RWPE1 (cell line): ENCODE measurements around the gene CACNA2D2.

ENCODE experiments used
- CTCF ChIA-PET: fragments of 350-600 bp; sonication (Branson Sonifier 250); formaldehyde crosslinking; extraction: SDS; loops from one replicate; lab custom pipeline; 2021; lab: Yijun Ruan, JAX
- POLR2A ChIA-PET: fragments of 400-600 bp; formaldehyde crosslinking; extraction: SDS; loops from one replicate; lab custom pipeline; 2020; ENCODE audit warnings: antibody characterized with exemption; ENCODE audit not compliant: low non-redundant PET; lab: Yijun Ruan, JAX
- DNase-seq: peaks from one replicate; pipeline ENCODE4 v3.0.0; 2012; ENCODE audit warnings: low spot score
- H3K27ac ChIP-seq: fragments of 450-650 bp; 2 replicates; pipeline ENCODE4 v1.5.1; 2017
- CTCF ChIP-seq: fragments of 450-650 bp; conservative IDR thresholded peaks from 2 replicates; pipeline ENCODE4 v1.5.1; 2017; ENCODE audit warnings: low read depth, mild to moderate bottlenecking

CACNA2D2 gene

DNA sequence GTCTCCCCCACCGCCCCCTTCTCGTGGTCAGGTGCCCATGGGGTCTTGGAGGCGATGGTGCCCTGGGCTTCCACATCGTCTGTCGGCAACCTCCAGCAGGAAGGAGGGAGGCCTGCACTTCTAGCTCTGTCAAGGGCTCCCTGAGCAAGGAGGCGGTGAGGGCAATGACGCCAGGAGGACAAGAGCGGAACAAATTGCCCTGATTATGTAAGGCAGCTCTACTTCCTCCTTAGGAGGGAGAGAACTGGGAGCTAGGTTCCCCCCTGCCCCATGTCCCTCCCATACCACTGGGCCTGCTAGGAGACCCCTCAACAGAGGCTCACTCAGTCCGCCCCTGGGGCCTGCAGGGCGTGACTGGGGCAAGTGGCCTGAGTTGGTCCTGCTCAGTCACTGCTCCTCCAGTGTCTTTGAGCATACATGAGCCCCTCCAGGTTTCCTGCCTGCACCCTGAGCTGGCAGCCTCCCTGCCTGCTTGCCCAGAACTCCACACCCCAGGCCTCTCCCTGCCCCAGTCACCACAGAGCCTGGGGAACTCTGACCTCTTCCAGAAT lies 56.1 kb downstream of the CACNA2D2 start:
- H3K27ac ChIP-seq: no peak overlapping the region
- ChIA-PET CTCF (no interaction called here), POLR2A (no interaction called here)
- DNase-seq: no peak
- TF ChIP-seq CTCF: no peak

DNA sequence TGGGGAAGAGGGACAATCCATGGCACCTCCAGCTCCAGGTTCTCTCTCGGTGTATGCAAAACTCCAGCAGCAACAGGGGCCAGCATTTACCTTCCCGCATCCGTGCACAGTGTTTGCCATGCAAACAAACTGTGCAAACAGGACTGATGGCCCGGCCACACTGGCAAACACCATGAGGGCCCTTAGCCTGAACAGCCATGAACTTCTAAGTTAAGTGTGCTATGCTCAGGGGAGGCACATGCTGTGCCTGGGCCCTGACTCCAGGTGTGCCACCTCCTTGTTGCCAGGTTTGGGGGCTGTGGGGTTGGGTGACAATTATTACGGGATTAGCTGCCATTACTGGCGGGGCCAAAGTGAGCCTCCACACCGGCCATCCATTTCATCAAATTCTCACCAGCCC lies 57.5 kb downstream of the CACNA2D2 start:
- ChIA-PET CTCF (interaction anchor here (0.7 kb wide), 1 partner anchor 409 kb away, joined by 3 read pairs; no protein-coding TSS in a partner anchor), POLR2A (no interaction called here)
- TF ChIP-seq CTCF: no peak
- no peak for DNase-seq
- no peak overlapping the region for H3K27ac ChIP-seq

DNA sequence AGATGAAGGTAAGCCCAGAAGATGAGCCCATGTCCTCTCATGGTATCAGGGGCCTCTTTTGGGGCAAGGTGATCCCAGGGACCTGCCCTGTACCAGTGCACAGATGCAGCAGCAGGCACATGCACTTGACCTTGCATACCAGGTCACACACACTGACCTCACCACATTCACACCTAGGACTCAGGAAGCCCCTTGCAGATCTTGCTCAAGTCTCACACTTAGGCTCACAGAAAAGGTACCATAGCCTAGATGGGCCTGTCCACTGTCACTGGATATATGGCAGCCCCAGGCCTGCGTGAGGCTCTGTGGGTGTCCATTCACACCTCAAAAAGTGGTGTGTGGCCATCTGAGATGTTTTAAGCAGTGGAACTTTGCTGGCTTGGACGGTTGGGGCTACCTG lies 58.7 kb downstream of the CACNA2D2 start:
- no peak overlapping the region for H3K27ac ChIP-seq
- CTCF ChIA-PET: no interaction called here
- DNase-seq: no peak
- POLR2A ChIA-PET: no interaction called here
- TF ChIP-seq CTCF: no peak

- ChIA-PET POLR2A (no interaction called here), CTCF (no interaction called here)
- TF ChIP-seq CTCF: no peak
- H3K27ac ChIP-seq: no peak overlapping the region
- DNase-seq: no peak
Measured at GRCh38 chr3:50444213-50444612, 59.2 kb downstream of the CACNA2D2 start.

DNA sequence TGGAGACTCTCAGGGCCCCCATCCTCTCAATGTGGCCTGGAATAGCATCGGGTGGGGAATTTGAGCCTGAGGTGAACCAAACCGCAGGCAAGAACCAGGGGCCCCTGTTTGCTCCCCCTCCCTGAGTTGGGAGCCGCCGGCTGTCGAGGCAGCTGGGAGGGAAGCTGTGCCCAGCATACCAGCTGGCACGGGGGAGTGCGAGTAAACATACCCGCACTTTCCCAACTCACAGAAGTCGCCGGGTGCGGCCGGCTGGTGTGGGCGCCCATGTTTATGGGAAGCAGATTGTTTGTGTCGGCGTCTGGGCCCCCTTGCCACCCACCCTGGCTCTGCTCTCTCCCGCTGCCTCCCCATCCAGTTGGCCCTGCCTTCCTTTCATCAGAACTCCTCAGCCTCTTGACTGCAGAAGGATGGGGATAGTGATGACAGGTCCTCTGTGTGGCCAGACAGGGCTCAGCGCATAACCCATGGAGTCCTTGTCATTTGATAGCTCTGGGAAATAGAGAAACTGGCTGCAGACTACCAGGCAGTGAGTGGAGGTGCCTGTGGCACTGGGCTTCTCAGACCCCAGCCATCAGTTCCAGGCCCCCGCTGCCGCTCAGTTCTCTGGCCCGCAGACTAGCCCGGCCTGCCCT lies 60.4 kb downstream of the CACNA2D2 start:
- H3K27ac ChIP-seq: no peak overlapping the region
- TF ChIP-seq CTCF: no peak
- CTCF ChIA-PET: no interaction called here
- no peak for DNase-seq
- POLR2A ChIA-PET: no interaction called here

- CTCF ChIA-PET: no interaction called here
- no peak for TF ChIP-seq CTCF
- DNase-seq: no peak
- H3K27ac ChIP-seq: no peak overlapping the region
- POLR2A ChIA-PET: no interaction called here
Measured at GRCh38 chr3:50441424-50442217, 61.8 kb downstream of the CACNA2D2 start.
